C4-2B (cell line): Measurements from ENCODE around the gene THAP6.

Experiments
- CTCF ChIP-seq: fragments of 450-650 bp; conservative IDR thresholded peaks from 2 replicates; pipeline ENCODE4 v1.5.1; 2017; ENCODE audit warnings: mild to moderate bottlenecking
- ZFX ChIP-seq: fragments of 450-650 bp; IDR thresholded peaks from 2 replicates; pipeline ENCODE4 v1.6.1; 2017

DNA sequence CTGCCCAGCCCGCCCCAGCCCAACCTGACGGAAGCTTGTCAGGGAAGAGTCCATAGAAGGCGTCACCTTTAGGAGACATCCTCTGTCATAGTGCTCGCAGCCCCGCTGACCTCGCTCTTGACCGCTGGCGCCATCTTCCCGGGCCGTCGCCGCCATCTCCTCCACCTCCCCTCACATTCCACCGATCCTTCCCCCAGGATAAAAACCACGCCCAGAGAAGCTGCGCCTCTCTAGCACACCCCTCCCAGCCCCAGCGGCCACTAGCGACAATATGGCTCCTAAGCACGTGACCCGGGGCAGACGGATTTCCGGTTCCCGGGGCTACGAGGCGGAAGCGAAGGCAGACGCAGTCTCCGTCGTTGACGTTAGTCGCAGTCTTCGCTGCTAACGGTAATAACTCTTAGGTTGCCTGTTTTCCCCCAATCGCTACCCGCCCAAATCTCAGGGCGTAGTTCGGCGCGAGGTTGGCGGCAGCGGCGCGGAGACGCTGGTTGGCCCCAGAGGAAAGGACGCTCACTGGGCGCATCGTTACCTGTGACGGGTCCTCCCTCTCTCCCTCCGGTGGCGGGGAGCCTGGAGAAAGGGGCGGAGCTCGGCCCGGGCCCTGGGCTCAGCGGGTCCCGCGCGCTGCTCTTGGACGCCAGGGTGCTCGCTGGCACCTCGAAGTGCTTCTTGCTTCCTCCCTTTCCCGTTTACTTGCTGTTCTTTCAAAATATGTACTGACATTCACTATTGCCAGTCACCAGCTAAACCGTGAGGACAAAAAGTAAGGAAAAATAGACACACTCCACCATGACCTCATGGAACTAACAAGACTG lies at the start of gene THAP6, which contains the start of gene RCHY1:
- TF ChIP-seq CTCF (no peak), ZFX (no peak)
